Pancreas (tissue), 10 donors: Measurements from ENCODE around the gene MRPS6. TPM values are rescaled to one million over a fixed set of nuclear protein-coding genes. Genes with fewer than 3 reads are reported as not detected.

Experiments
- ATAC-seq, 4 donors: fragments of 200-7000 bp; cut with Tn5 transposase; one replicate each; pipeline versions ENCODE4 v1.8.0 to v1.9.1; 2020; ENCODE audit warnings: mild to moderate bottlenecking in 4 of 4, moderate library complexity in 4 of 4
- DNase-seq, 6 donors: peaks; one replicate each; pipeline ENCODE4 v3.0.0-alpha.2; 2020
- FAIRE-seq: peaks from 2 replicates; lab custom pipeline; 2012; peaks lifted over from hg19 to GRCh38; lab: Jason Lieb, UNC
- H3K27ac ChIP-seq, 4 donors: fragments of 200-600 bp; sonication (generic); 1 replicate in 3 of 4; 2 replicates in 1 of 4; pipeline versions ENCODE4 v1.5.0 to v1.8.0; 2020
- H3K27me3 ChIP-seq, 4 donors: fragments of 200-600 bp; one replicate each; pipeline ENCODE4 v1.8.0; 2021
- H3K36me3 ChIP-seq, 3 donors: fragments of 200-600 bp; sonication (generic) in 1 of 3; one replicate each; pipeline versions ENCODE4 v1.5.0 to v1.8.0; 2020 to 2021
- H3K4me1 ChIP-seq, 3 donors: fragments of 200-600 bp; one replicate each; pipeline ENCODE4 v1.8.0; 2021
- H3K4me3 ChIP-seq, 4 donors: fragments of 200-600 bp; sonication (generic) in 2 of 4; one replicate each; pipeline versions ENCODE4 v1.5.0 to v1.8.0; 2020 to 2021
- H3K9me3 ChIP-seq, 4 donors: fragments of 200-600 bp; one replicate each; pipeline ENCODE4 v1.8.0; 2021
- WGBS, 2 donors: extraction: QIAGEN DNeasy Blood & Tissue Kit; methylation state at CpG; one replicate each; pipeline ENCODE4 v1.1.7; 2013; 5-methylcytosine and 5-hydroxymethylcytosine counted together
- intact Hi-C, 3 donors: fragments of 100-400 bp; cut with DNase I; formaldehyde crosslinking; loops; one replicate each; pipeline versions ENCODE4 v1.11.1 to v1.14.2; 2022
- polyA plus RNA-seq, 2 donors: library from polyadenylated mRNA; stranded (reverse); fragments of 200-250 nt; gene quantifications; one replicate each; pipeline ENCODE4 v1.2.3, GENCODE V29; 2013
- total RNA-seq, 6 donors: library from RNA; stranded (reverse); fragmentation: NEBNext Ultra II Directional in 4 of 6; extraction: Animal tissue kit (Norgen Biotek cat#: 25700) in 4 of 6; gene quantifications; one replicate each; pipeline versions ENCODE4 v1.2.1 to v1.2.4, GENCODE V29; 2021 to 2023
- TF ChIP-seq, protein P1 (sequence below), 4 donors: fragments of 200-600 bp; sonication (generic) in 3 of 4; IDR thresholded peaks; one replicate each; pipeline versions ENCODE4 v1.5.0 to v1.8.0; 2021; ENCODE audit warnings: antibody characterized with exemption in 4 of 4
- donor health status: healthy with polysubstance abuse.
- donor health status: DM: no; HTN: no; CAD: no; lungs with moderate emphysema.
- donor health status: DM: no; HTN: no; CAD: no.
- donor health status: control.
- donor health status: control.
- donor health status: Bipolar disorder and iron deficiency.
- donor health status: DM: yes; HTN: yes; CAD: no.
- donor health status: DM: no; HTN: no; CAD: no.
- donor health status: DM: no; HTN: no; CAD: no.
- donor health status: DM: yes; HTN: yes; CAD: no.

MRPS6 gene
- total and polyA plus RNA-seq, 8 donors, result 9.9 to 18.5 (median 13.1) TPM

- FAIRE-seq, result no peak
- Histone ChIP-seq H3K4me1 (peaks cover 10 to 31% (median 11%) of the 10 kb centered on the region in 3 donors), H3K36me3 (peaks cover 0 to 6% (median 0%) of the 10 kb centered on the region in 3 donors), H3K27me3 (no peaks in the 10 kb centered on the region), H3K9me3 (no peaks in the 10 kb centered on the region), H3K4me3 (no peak overlapping the region), H3K27ac (no peak overlapping the region)
- WGBS, 2 donors, result 51 to 57% methylated on average over 3 of the region's 3 CpGs
- peak in 1 of 4 donors; percentile 11 for ATAC-seq
- intact Hi-C loops, result no loop called here
- TF ChIP-seq, protein P1, sequence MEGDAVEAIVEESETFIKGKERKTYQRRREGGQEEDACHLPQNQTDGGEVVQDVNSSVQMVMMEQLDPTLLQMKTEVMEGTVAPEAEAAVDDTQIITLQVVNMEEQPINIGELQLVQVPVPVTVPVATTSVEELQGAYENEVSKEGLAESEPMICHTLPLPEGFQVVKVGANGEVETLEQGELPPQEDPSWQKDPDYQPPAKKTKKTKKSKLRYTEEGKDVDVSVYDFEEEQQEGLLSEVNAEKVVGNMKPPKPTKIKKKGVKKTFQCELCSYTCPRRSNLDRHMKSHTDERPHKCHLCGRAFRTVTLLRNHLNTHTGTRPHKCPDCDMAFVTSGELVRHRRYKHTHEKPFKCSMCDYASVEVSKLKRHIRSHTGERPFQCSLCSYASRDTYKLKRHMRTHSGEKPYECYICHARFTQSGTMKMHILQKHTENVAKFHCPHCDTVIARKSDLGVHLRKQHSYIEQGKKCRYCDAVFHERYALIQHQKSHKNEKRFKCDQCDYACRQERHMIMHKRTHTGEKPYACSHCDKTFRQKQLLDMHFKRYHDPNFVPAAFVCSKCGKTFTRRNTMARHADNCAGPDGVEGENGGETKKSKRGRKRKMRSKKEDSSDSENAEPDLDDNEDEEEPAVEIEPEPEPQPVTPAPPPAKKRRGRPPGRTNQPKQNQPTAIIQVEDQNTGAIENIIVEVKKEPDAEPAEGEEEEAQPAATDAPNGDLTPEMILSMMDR (IDR thresholded peaks at IDR 0.05), result no peak
- no peak for DNase-seq
Measured at GRCh38 chr21:34128674-34129038, 55.3 kb downstream of the MRPS6 start.

DNA sequence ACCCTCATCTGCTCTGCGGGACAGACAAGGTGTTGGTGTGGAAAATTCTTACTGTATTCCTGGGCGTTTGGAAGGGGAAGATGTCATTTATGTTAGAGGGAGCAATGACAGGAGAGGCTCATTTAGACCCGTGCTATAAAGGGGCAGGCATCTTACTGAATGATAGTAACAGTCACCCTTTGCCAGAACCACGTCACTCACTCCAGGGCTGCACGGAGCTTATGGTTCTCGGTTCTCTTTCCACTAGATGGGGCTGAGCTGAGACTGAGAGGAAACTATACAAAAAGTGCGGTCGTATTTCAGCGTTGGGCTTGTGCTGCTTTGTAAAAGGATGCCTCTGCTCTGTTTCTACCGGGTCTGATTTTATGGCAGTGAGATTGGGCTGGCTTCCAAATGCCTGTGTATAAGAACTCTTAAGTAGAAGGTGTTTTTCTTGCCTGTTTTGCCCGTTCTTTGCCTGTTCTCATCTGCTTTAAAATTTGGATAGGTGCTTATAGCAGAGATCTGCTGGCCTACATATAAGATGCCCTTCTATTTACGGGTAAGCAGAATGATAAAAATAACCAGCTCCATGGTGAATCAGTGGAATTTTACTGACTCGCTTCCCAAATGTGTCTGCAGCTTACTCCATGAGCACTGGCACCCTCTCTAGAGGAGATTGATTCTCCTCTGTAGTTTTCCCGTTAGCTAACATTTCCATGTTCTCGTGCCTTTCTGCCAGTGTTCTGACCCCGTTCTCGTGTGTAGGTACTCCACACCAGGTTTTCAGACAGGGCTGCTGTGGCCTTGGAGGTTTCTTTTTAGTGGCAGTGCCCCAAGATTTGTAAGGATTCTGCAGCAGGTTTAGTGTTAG, 55.9 kb downstream of the MRPS6 start:
- H3K4me1 ChIP-seq, result peaks cover 10 to 31% (median 11%) of the 10 kb centered on the region in 3 donors
- 19 to 23% methylated on average over 17 of the region's 17 CpGs for WGBS, 2 donors
- intact Hi-C loops, result no loop called here
- TF ChIP-seq, protein P1 (IDR thresholded peaks at IDR 0.05), result no peak
- no peaks in the 10 kb centered on the region for H3K9me3 ChIP-seq
- ATAC-seq (peak; percentile 86 to 91 (median 88)), FAIRE-seq (no peak), DNase-seq (peak in 4 of 6 donors; percentile 26 to 45 (median 36))
- no peak overlapping the region for H3K27ac ChIP-seq
- H3K36me3 ChIP-seq, result peaks cover 0 to 6% (median 0%) of the 10 kb centered on the region in 3 donors
- H3K4me3 ChIP-seq, result no peak overlapping the region
- no peaks in the 10 kb centered on the region for H3K27me3 ChIP-seq

DNA sequence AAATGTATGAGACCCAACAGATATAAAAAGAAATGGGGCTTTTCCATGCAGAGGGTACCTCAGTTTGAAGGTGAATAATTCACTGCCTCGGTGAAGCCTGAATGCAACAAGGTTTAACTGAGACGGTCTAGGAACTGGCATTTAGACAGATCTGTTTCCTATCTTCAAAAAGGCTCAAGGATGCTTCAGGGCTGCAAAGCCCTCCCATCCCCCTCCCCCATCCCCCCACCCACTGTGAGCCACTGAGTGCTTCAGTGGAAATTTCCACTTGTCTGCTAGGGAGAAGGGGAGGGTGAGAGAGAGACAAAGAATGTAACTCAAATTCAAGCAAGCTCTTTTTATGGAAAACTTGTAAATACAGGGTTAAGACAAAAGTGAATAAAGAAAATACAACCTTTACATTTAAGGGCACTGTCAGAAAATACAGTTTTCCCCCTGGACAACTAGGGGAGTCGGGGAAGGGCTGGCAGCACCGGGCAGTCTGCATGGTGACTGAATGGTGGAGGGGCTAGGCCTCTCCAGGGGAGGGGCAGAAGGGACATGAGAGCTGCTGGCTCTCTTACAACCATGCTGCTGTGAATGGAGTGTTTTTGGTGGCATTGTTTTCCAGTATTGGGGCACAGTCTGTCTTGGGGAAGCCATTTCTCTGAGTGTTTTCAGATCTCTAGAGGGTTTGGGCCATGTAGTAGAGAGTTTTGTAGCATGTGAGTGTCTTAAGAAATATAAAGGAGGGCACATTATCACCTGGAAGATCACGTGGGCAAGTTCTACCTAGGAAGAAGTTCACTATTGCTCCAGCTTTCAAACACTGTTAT, 56.7 kb downstream of the MRPS6 start:
- peaks cover 0 to 6% (median 0%) of the 10 kb centered on the region in 3 donors for H3K36me3 ChIP-seq
- DNase-seq, result no peak
- H3K27me3 ChIP-seq, result no peaks in the 10 kb centered on the region
- no peak for FAIRE-seq
- 60 to 64% methylated on average over 5 of the region's 5 CpGs for WGBS, 2 donors
- TF ChIP-seq, protein P1 (IDR thresholded peaks at IDR 0.05), result no peak
- H3K4me1 ChIP-seq, result peaks cover 10 to 31% (median 11%) of the 10 kb centered on the region in 3 donors
- intact Hi-C loops, result no loop called here
- peak in 1 of 4 donors; percentile 6 for ATAC-seq
- no peaks in the 10 kb centered on the region for H3K9me3 ChIP-seq
- H3K27ac ChIP-seq, result no peak overlapping the region
- no peak overlapping the region for H3K4me3 ChIP-seq

DNA sequence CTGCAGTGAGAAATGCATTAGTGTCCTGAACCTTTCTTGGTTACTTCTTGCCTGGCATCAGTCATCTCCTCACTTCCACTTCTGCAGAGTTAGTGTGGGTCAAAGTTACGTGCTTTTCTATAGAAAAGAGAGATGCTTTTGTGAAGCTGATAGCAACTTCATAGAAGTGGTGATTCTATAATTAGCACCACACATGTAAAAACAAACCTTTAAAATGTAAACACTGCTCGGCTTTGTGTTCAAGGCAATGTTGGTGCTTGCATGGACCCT, 57.3 kb downstream of the MRPS6 start:
- H3K9me3 ChIP-seq, result no peaks in the 10 kb centered on the region
- H3K27ac ChIP-seq, result no peak overlapping the region
- no peak overlapping the region for H3K4me3 ChIP-seq
- intact Hi-C loops, result no loop called here
- H3K36me3 ChIP-seq, result peaks cover 0 to 6% (median 0%) of the 10 kb centered on the region in 3 donors
- TF ChIP-seq, protein P1 (IDR thresholded peaks at IDR 0.05), result no peak
- DNase-seq, result no peak
- ATAC-seq, result no peak
- no peaks in the 10 kb centered on the region for H3K27me3 ChIP-seq
- 61 to 74% methylated on average over 2 of the region's 2 CpGs for WGBS, 2 donors
- no peak for FAIRE-seq
- H3K4me1 ChIP-seq, result peaks cover 10 to 31% (median 11%) of the 10 kb centered on the region in 3 donors
